ENCODE measurements around the gene DICER1. TPM values are rescaled to one million over a fixed set of nuclear protein-coding genes. Genes with fewer than 3 reads are reported as not detected.

The DICER1 gene
- total RNA-seq, 1 donor from 2014 or later: 134 TPM

DNA sequence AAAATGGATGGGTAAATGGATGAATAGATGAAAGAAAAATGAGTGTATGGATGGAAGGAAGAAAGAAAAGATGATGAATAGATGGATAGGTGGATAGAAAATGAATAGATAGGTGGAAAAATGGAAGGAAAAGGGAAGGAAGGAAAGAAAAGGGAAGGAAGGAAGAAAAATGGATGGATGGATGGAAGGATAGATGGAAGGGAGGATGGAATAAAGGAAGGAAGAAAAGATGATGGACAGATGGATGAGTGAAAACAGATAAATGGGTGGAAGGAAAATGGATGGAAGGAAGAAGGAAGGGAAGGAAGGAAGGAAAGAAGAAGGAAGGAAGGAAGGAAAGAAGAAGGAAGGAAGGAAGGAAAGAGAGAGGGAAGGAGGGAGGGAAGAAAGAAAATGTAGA, 107.4 kb downstream of the DICER1 start:
- Histone ChIP-seq H3K36me3 (no peaks in the 10 kb centered on the region), H3K4me1 (no peaks in the 10 kb centered on the region), H3K27ac (no peak overlapping the region), H3K27me3 (no peaks in the 10 kb centered on the region), H3K9me3 (no peaks in the 10 kb centered on the region), H3K4me3 (no peak overlapping the region)
- DNase-seq (ENCODE audit: low spot score in 2 of 2): no peak
- intact Hi-C loops (cut with DNase I): no loop called here
- no peak for TF ChIP-seq CTCF (IDR thresholded peaks at IDR 0.05)

DNA sequence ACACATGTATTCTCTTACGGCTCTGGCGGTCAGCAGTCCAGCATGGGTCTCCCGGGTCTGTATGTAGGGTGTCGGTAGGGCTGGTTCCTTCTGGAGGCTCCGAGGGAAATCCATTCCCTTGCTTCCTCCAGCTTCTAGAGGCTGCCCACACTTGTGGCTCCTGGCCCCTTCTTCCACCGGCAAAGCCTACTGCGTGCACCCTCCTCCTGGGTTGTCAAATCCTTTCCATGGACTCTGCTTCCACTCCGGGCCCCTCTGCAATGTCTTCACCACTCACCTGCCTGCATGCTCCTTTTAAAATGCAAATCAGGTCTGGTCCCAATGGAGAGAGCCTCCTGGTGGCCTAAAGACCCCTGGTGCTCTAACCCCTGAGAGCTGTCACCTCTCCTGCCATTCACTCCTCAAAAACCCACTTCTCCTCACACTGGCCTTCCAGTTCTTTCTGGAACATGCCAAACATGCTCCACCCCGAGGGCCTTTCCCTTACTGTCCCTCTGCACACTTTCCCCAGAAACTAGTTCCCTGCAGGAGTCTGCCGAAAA, 108.5 kb downstream of the DICER1 start:
- DNase-seq (ENCODE audit: low spot score in 2 of 2): peak in 1 of 2 donors; percentile 37
- Histone ChIP-seq H3K9me3 (no peaks in the 10 kb centered on the region), H3K4me3 (no peak overlapping the region), H3K27me3 (no peaks in the 10 kb centered on the region), H3K4me1 (no peaks in the 10 kb centered on the region), H3K27ac (no peak overlapping the region), H3K36me3 (no peaks in the 10 kb centered on the region)
- intact Hi-C loops (cut with DNase I): no loop called here
- no peak for TF ChIP-seq CTCF (IDR thresholded peaks at IDR 0.05)

- H3K9me3 ChIP-seq: no peaks in the 10 kb centered on the region
- TF ChIP-seq CTCF (IDR thresholded peaks at IDR 0.05): no peak
- peak in 1 of 2 donors; percentile 30 for DNase-seq (ENCODE audit: low spot score in 2 of 2)
Measured at GRCh38 chr14:95047754-95048153, 109.6 kb downstream of the DICER1 start.

GRCh38 chr14:95046711-95047681, 110.3 kb downstream of the DICER1 start:
- DNase-seq (ENCODE audit: low spot score in 2 of 2): peak in 1 of 2 donors; percentile 35
- H3K4me1 ChIP-seq: no peaks in the 10 kb centered on the region
- H3K4me3 ChIP-seq: no peak overlapping the region
- H3K27ac ChIP-seq: no peak overlapping the region
- H3K9me3 ChIP-seq: no peaks in the 10 kb centered on the region
- H3K27me3 ChIP-seq: no peaks in the 10 kb centered on the region
- TF ChIP-seq CTCF (IDR thresholded peaks at IDR 0.05): no peak
- intact Hi-C loops (cut with DNase I): no loop called here
- H3K36me3 ChIP-seq: no peaks in the 10 kb centered on the region

More at GRCh38 chr14:95047754-95048153, 109.6 kb downstream of the DICER1 start:
- Histone ChIP-seq H3K27me3 (no peaks in the 10 kb centered on the region), H3K4me1 (no peaks in the 10 kb centered on the region), H3K36me3 (no peaks in the 10 kb centered on the region), H3K4me3 (no peak overlapping the region), H3K27ac (no peak overlapping the region)
- intact Hi-C loops (cut with DNase I): no loop called here

- intact Hi-C loops (cut with DNase I): no loop called here
- H3K27ac ChIP-seq: no peak overlapping the region
- DNase-seq (ENCODE audit: low spot score in 2 of 2): peak in 1 of 2 donors; percentile 28
- H3K36me3 ChIP-seq: no peaks in the 10 kb centered on the region
- no peak for TF ChIP-seq CTCF (IDR thresholded peaks at IDR 0.05)
- H3K9me3 ChIP-seq: no peaks in the 10 kb centered on the region
- no peaks in the 10 kb centered on the region for H3K27me3 ChIP-seq
- no peaks in the 10 kb centered on the region for H3K4me1 ChIP-seq
- H3K4me3 ChIP-seq: no peak overlapping the region
Measured at GRCh38 chr14:95045836-95046430, 111.4 kb downstream of the DICER1 start.

Data from ascending aorta (tissue), 2 donors.